GM11168 (cell line): ENCODE results near the gene PTEN.
"Not testable (repeated sequence)": the region's sequence is repeated elsewhere in the genome, so short reads cannot be mapped to it uniquely, and the experiment has no call there.

Source experiments
- in situ Hi-C: fragments of 300-500 bp; cut with MboI; formaldehyde crosslinking; loops from one replicate; pipeline ENCODE4 v1.12.0; 2022; ENCODE audit warnings: low sequenced_read_pairs; ENCODE audit not compliant: unreplicated experiment

The PTEN gene

DNA sequence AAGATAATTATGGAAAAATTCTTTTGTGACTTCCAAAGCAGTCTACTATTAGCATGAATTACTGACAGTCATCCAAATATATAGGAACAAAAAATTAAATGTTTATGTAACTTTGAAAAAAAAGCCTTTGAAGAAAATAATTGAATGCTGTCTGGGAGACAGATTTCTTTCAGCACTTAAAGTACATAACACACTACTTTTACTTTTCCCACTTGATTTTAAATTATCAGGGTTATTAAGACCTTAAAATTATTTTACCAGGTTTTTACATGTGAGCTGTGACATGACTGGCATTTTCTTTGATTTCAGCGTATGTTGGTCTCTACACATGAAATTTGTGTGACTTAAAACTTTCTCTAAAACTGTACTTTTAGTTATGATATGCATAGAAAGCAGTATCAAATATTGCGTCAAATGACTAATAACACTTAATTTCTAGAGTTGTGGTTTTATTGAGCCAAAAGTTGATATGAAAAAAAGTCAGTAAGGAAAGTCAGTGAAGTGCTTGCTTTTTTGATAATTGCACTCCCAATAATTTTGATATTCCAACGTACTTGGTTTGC, 3.1 kb downstream of the PTEN start:
- in situ Hi-C loops = loop anchor here (10.0 kb wide), 1 partner anchor 528 kb away; no protein-coding TSS in a partner anchor

DNA sequence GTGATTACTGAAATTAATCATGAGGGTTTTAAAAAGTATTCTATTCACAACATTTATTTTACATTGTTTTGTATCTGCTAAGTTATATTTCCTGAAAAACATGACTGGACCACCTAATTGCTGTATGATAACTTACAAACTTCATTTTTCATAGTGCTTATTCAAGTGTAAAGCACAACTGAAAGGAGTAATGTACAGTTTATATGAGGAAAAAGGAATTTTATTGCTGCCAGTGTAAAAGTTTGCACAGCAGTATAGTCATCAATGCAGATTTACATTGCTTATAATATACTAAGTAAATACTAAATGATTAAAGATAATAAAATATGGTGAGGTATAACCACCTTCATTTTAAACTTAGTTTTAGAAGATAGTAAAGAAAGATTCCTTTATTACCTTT, 4.0 kb downstream of the PTEN start:
- in situ Hi-C loops = loop anchor here (10.0 kb wide), 1 partner anchor 527 kb away; no protein-coding TSS in a partner anchor

DNA sequence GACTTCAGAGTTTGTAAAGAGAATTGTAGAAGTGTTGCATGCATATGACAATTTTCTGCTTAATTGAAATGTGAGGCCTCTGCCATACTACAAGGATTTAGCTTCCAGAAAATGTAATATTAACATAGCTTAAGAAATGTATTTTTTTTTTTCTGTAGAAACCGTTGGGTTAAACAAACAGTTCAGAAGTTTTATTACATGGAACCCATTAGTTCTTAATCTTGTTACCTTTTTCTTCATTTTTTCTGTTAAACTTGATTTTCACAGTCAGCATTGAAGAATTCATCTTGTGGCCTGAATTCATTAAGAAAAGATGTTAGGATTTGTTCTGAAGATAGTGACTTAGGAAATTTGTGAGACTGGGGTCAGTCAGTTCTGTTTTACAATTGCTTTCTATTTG, 4.9 kb downstream of the PTEN start:
- in situ Hi-C loops = loop anchor here (10.0 kb wide), 1 partner anchor 527 kb away; no protein-coding TSS in a partner anchor

DNA sequence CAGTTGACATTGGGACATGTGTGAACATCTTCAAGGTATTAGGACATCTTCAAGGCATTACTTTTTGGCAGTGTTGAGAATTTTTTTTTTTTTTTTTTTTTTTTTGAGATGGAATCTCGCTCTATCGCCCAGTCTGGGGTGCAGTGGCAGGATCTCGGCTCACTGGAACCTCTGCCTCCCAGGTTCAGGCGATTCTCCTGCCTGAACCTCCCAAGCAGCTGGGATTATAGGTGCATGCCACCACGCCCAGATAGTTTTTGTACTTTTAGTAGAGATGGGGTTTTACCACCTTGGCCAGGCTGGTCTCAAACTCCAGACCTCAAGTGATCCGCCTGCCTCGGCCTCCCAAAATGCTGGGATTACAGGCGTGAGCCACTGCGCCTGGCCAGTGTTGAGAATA, 5.7 kb downstream of the PTEN start:
- in situ Hi-C loops = loop anchor here (10.0 kb wide), 1 partner anchor 526 kb away; no protein-coding TSS in a partner anchor

DNA sequence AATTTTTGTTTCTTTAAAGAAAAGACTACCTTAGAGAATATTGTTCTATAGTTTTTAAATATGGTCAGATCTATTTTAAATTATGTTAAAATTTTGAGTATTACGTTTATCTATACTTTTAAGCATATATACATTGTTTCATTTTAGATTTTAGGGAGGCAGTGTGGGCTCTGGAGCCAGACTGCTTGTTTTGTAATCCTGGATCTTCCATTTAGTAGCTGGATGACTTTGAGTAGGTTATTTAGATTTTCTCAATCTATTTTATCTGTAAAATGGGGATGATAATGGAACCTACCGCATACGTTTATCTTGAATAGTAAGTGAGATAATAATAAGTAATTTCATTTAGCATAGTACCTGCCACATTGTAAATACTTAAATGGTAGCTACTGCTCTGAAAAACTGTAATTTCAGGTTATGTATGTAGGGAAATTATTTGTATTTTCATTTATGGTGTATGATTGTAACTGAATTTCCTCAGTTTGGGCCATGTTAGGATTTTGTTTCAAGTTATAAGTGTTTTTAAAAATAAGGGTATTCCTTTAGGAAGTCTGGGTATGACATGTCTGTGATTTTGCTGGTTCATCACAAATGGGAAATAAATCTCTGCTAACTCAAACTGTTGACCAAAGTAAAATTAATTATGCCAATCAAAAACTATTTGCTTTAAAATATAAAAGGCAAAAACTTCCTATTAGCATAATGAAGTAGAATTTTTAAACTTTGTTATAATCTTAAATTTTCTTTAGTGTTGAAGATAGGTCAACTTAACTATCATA, 6.5 kb downstream of the PTEN start:
- in situ Hi-C loops = loop anchor here (10.0 kb wide), 2 partner anchors 225 to 525 kb away; no protein-coding TSS in a partner anchor

DNA sequence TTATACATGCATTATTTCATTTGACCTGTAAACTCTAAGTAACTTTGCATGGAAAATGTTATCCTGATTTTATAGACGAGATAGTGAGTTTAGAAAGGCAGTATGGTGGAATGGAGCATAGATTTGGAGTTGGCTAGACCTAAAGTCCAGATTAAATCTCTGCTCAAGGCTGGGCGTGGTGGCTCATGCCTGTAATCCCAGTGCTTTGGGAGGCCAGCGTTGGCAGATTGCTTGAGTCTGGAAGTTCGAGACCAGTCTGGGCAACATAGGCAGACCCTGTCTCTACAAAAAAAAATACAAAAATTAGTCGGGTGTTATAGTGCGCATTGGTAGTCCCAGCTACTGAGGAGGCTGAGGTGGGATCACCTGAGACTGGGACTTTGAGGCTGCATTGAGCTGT, 9.4 kb downstream of the PTEN start:
- in situ Hi-C loops = loop anchor here (10.0 kb wide), 1 partner anchor 222 kb away; no protein-coding TSS in a partner anchor

DNA sequence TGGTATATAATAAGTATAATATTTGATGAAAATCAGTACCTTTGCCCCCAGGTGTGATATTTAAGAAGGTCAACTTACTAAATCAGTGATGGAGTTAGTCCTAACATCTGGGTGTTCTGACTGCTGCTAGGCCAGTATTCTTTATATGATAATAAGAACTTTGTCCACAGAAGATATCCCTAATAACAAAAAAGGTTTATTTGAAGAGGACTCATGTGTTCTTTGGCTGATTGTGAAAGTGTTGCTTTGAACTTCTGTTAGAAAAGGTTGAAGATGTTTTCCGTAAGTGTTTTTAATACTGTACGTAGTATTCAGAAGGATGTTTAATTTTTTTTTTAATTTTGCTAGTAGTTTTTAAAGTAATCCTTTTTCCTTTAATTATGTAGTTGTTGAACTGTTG, 10.2 kb downstream of the PTEN start:
- in situ Hi-C loops = loop anchor here (10.0 kb wide), 1 partner anchor 221 kb away; no protein-coding TSS in a partner anchor

DNA sequence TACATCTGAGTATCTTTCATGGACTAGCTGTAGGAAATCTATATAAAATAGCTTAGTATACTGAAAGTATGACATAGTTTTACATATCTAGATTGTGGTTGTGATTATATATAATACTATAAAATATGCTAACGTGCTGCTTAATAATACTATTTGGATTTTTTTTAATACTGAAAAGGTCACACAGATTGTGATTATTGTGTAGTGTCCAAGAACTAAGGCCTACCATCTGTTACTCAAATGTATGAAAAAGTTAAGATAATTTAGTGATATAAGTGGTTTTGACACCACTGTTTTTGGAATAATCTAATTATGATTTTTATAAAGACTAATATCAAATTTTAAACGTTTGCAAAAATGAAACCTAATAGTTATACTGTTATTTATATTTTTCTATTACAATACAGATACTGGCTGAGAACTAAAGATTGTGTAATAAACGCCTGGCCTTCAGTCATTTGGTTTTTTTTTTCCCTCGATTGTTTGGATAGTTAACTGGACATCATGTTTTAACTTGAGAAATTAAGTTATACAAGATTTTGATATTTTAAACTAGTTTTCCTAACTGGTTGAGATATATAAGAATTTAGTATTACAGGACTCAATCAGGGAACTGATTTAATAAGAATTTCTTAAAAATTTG, 12.6 kb downstream of the PTEN start:
- in situ Hi-C loops = loop anchor here (10.0 kb wide), 1 partner anchor 219 kb away; no protein-coding TSS in a partner anchor

DNA sequence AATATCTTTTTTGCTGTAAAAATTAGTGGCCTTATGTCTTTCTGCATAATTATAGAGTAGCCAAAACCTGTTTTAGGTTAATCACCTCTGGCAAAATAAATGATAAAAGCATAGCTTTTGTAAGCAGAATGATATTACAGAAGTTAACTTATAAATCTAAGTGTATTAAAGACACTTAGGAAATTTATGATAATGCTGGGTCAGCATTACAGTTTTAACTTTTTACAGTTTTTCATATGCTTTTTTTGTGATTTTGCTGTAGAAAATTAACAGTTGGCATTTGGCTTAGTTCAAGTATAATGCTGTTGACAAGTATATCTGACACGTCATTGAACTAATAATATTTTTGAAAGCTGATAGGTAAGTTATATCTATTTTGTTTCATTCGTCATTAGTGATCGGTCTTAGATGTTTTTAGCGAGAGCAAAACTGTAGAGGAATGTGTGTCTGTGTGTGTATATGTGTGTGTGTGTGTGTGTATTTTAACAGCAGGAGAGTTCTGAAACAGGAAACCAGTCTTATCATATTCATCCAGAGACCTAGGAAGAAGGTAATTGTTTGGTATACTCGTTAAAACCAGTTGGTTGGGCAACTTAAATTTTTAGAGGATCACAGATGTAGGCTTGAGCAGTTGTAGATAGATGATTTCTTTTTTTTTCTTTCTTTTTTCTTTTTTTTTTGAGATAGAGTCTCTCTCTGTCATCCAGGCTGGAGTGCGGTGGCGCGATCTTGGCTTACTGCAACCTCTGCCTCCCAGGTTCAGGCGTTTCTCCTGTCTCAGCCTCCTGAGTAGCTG, 15.4 kb downstream of the PTEN start:
- in situ Hi-C loops = loop anchor here (10.0 kb wide), 1 partner anchor 216 kb away; no protein-coding TSS in a partner anchor

DNA sequence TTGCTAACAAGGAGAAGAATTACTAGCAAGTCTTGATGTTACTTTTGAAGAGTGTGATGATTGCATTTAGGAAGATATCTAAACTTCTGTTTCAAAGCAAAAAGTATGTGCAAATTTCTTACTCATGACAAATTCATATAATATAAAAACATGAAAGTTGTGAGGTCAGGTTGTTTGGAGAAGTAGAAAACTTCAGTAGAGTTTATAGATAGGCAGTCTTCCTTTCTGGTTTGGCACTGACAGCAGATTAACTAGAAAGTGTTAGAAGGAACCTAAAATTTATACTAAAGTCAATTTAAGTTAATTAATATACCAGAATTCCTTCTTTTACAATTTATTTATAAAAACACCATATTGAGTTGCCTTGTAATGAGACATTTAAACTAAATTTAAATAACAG, 16.9 kb downstream of the PTEN start:
- in situ Hi-C loops = no loop called here

DNA sequence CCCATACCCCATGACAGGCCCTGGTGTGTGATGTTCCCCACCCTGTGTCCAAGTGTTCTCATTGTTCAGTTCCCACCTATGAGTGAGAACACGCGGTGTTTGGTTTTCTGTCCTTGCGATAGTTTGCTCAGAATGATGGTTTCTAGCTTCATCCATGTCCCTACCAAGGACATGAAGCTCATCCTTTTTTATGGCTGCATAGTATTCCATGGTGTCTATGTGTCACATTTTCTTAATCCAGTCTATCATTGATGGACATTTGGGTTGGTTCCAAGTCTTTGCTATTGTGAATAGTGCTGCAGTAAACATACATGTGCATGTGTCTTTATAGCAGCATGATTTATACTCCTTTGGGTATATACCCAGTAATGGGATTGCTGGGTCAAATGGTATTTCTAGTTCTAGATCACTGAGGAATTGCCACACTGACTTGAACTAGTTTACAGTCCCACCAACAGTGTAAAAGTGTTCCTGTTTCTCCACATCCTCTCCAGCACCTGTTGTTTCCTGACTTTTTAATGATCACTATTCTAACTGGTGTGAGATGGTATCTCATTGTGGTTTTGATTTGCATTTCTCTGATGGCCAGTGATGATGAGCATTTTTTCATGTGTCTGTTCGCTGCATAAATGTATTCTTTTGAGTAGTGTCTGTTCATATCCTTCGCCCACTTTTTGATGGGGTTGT, 18.1 kb downstream of the PTEN start:
- in situ Hi-C loops = not testable (repeated sequence)

DNA sequence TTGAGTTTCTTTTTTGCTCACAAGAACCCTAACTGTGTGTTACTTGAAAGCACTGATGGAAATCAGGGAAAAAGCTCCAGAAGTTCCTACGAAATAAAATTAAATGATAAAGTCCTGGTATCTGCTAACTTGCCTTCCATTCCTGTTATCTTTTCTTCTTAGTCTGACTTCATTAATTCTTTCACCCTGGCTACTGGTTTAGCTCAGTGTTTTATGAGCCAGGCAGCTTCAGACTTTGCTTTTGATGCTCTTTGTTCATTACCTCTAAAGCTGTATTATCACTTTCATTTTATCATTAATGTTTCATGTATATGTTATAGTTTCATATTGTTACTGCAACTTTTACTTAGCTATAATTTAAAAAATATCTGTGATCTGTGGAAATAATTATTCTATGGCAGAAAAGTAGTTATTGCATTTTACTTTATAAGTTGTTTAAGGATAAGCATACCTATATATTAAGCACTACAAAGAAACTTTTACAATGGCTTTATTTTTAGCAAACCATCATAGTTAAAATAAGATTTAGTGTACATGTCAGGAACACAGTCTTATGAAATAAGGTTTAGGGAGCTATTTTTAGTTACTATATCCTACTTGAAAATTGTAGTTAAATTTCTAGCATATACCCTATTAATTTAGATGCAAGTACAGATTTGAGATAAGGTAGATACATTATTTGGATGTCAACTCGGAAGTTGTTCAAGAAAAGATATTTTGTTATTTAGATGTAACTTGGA, 19.3 kb downstream of the PTEN start:
- in situ Hi-C loops = no loop called here

DNA sequence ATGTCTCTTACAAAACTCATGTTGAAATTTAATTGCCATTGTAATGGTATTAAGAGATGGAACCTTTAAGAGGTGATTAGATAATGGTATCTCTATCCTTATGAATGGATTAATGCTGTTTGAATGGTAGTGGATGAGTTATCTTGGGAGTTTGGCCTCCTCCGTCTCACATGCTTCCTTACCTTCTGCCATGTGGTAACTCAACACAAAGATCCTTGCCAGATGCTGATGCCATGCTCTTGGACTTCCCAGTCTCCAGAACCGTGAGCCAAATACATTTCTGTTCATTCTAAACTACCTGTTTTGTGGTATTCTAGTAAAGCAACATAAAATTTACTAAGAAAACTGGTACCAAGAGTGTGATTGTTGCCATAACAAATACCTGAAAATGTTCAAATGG, 23.2 kb downstream of the PTEN start:
- in situ Hi-C loops = no loop called here

DNA sequence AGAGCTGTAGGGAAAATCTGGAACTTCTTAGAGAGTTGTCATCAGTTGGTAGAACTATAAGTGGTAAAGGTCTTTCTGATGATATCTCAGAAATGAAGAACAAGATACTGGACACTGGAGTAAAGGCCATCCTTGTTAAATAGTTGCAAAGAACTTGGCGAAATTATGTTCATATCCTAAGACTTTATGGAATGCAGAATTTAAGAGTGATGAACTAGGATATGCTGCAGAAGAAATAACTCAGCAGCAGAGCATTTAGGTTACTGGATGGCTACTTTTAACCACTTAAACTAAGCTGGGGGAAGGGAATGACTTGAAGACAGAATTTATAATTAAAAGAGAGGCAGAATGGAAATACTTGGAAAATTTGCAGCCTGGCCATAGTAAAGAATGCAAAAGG, 23.7 kb downstream of the PTEN start:
- in situ Hi-C loops = no loop called here

DNA sequence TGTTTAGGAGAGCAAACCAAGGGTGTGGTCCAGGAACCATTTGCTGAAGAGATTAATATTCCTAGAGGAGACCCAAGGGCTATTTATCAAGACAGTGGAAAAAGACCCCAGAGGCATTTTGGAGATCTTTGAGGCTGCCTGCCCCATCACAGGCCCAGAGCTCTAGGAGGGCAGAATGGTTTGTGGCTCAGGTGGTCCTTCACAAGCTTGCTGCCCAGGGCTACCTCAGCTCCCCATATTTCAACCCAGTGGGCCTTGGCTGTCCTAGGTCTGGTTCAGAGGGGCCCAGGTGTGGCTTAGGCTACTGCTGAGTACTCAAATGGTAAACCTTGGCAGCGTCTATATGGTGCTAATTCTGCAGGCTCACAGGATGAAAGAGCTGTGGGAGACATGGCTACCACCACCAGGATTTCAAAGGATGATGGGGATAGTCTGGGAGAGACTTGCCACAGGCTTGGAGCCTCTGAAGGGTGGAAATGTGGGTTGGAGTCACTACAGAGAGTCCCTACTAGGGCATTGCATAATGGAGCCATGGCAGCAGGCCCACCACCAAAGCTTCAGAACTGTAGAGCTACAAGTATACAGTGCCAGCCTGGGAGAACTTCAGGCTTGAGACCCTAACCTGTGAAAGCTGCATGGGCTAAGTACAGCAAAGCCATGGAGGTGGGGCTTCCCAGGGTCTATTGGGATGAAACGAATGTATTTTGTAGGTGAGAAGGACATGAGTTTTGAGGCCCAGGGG, 24.3 kb downstream of the PTEN start:
- in situ Hi-C loops = no loop called here

DNA sequence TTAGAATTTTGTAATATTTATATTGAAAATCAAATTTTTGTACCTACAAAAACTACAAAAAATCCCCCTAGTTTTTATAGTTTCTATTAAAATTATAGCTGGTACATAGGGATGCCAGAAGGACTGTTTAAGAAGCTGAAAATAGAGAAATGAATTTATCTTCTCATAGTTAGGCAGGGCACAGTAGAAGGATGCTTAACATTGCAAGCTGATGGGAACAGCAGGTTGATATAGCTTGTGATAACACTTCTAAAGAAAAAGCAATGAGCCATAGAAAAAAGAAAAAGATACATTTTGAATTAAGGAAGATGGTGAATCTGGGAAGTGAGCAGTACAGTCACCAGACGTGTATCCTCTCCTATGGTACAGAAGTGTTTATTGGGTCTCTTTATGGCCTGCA, 32.0 kb downstream of the PTEN start:
- in situ Hi-C loops = no loop called here

DNA sequence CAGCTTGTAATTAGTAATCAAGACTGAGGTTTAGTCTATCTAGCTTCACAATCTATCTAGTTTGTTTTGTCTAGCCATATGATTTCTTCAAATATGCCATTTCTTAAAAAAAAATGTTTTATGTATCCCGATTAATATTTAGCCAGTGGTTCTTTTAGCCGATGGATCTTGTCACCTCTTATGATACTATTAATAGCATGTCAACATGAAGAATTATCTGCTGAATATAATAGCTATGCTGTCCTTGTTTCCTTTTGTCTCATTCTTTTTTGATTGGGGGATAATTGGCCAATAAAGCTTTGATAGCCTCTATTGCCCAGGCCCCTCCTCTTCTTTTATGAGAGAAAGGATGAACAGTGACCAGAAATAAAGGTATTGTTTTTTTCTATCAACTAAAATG, 32.8 kb downstream of the PTEN start:
- in situ Hi-C loops = no loop called here

DNA sequence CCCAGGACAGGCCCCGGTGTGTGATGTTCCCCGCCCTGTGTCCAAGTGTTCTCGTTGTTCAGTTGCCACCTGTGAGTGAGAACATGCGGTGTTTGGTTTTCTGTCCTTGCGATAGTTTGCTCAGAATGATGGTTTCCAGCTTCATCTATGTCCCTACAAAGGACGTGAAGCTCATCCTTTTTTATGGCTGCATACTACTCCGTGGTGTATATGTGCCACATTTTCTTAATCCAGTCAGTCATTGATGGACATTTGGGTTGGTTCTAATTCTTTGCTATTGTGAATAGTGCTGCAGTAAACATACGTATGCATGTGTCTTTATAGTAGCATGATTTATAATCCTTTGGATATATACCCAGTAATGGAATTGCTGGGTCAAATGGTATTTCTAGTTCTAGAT, 34.5 kb downstream of the PTEN start:
- in situ Hi-C loops = not testable (repeated sequence)
